ENCODE measurements around the gene TACR2. TPM values are rescaled to one million over a fixed set of nuclear protein-coding genes. Genes with fewer than 3 reads are reported as not detected.

Gene TACR2
- total RNA-seq, result not detected

- peaks cover 0 to under 1% of the 10 kb centered on the region in 2 donors for H3K27me3 Mint-ChIP-seq
- no peaks in the 10 kb centered on the region for H3K36me3 Mint-ChIP-seq
- ATAC-seq (no peak), DNase-seq (ENCODE audit: low spot score) (no peak)
- no peak within 1 kb of the TSS for H3K4me3 Mint-ChIP-seq
- H3K4me1 Mint-ChIP-seq (ENCODE audit: low read depth in 2 of 2), result no peaks in the 10 kb centered on the region
- H3K9me3 Mint-ChIP-seq, result no peaks in the 10 kb centered on the region
- H3K27ac Mint-ChIP-seq, result no peak within 1 kb of the TSS
Measured at GRCh38 chr10:69416695-69417094, at the start of gene TACR2. Gene TACR2 (minus strand): TSS chr10:69416918. CDS start chr10:69416323, 595 bp downstream.

- peak overlapping the region in 1 of 2 donors; percentile 77 for H3K27ac Mint-ChIP-seq
- no peaks in the 10 kb centered on the region for H3K9me3 Mint-ChIP-seq
- H3K36me3 Mint-ChIP-seq, result no peaks in the 10 kb centered on the region
- no peak overlapping the region for H3K4me3 Mint-ChIP-seq
- no peak for DNase-seq (ENCODE audit: low spot score)
- ATAC-seq, result no peak
- peaks cover 14 to 31% of the 10 kb centered on the region in 2 donors for H3K4me1 Mint-ChIP-seq (ENCODE audit: low read depth in 2 of 2)
- H3K27me3 Mint-ChIP-seq, result peaks cover 0 to 7% of the 10 kb centered on the region in 2 donors
Measured at GRCh38 chr10:69466158-69466490, 49.4 kb upstream of the TACR2 start.

GRCh38 chr10:69465457-69466157 lies 48.9 kb upstream of the TACR2 start:
- H3K27ac Mint-ChIP-seq, result peak overlapping the region; percentile 68 to 77
- peak overlapping the region; percentile 55 for H3K4me3 Mint-ChIP-seq
- no peaks in the 10 kb centered on the region for H3K9me3 Mint-ChIP-seq
- DNase-seq (ENCODE audit: low spot score), result no peak
- H3K36me3 Mint-ChIP-seq, result no peaks in the 10 kb centered on the region
- H3K27me3 Mint-ChIP-seq, result peaks cover 0 to 2% of the 10 kb centered on the region in 2 donors
- H3K4me1 Mint-ChIP-seq (ENCODE audit: low read depth in 2 of 2), result peaks cover 14 to 35% of the 10 kb centered on the region in 2 donors
- peak; percentile 65 to 79 for ATAC-seq

- no peaks in the 10 kb centered on the region for H3K36me3 Mint-ChIP-seq
- peak overlapping the region; percentile 68 to 77 for H3K27ac Mint-ChIP-seq
- H3K27me3 Mint-ChIP-seq, result peaks cover 0 to under 1% of the 10 kb centered on the region in 2 donors
- H3K4me3 Mint-ChIP-seq, result peak overlapping the region; percentile 55
- no peaks in the 10 kb centered on the region for H3K9me3 Mint-ChIP-seq
- DNase-seq (ENCODE audit: low spot score) (peak; percentile 73), ATAC-seq (peak; percentile 74 to 81)
- peaks cover 14 to 34% of the 10 kb centered on the region in 2 donors for H3K4me1 Mint-ChIP-seq (ENCODE audit: low read depth in 2 of 2)
Measured at GRCh38 chr10:69464801-69465401, 48.2 kb upstream of the TACR2 start.

- Mint-ChIP-seq H3K27ac (peak overlapping the region; percentile 68 to 77), H3K36me3 (no peaks in the 10 kb centered on the region), H3K4me1 (ENCODE audit: low read depth in 2 of 2) (peaks cover 14 to 34% of the 10 kb centered on the region in 2 donors), H3K27me3 (no peaks in the 10 kb centered on the region), H3K4me3 (no peak overlapping the region), H3K9me3 (no peaks in the 10 kb centered on the region)
- ATAC-seq (no peak), DNase-seq (ENCODE audit: low spot score) (no peak)
Measured at GRCh38 chr10:69464401-69464800, 47.7 kb upstream of the TACR2 start.

- peaks cover 14 to 34% of the 10 kb centered on the region in 2 donors for H3K4me1 Mint-ChIP-seq (ENCODE audit: low read depth in 2 of 2)
- no peaks in the 10 kb centered on the region for H3K9me3 Mint-ChIP-seq
- ATAC-seq, result no peak
- H3K36me3 Mint-ChIP-seq, result no peaks in the 10 kb centered on the region
- no peak for DNase-seq (ENCODE audit: low spot score)
- H3K27me3 Mint-ChIP-seq, result no peaks in the 10 kb centered on the region
- H3K27ac Mint-ChIP-seq, result peak overlapping the region in 1 of 2 donors; percentile 77
- H3K4me3 Mint-ChIP-seq, result no peak overlapping the region
Measured at GRCh38 chr10:69463886-69464285, 47.2 kb upstream of the TACR2 start.

GRCh38 chr10:69461243-69462025 lies 44.7 kb upstream of the TACR2 start:
- no peaks in the 10 kb centered on the region for H3K9me3 Mint-ChIP-seq
- H3K4me1 Mint-ChIP-seq (ENCODE audit: low read depth in 2 of 2), result peaks cover 14 to 34% of the 10 kb centered on the region in 2 donors
- no peak overlapping the region for H3K4me3 Mint-ChIP-seq
- H3K36me3 Mint-ChIP-seq, result no peaks in the 10 kb centered on the region
- no peak overlapping the region for H3K27ac Mint-ChIP-seq
- DNase-seq (ENCODE audit: low spot score) (no peak), ATAC-seq (no peak)
- no peaks in the 10 kb centered on the region for H3K27me3 Mint-ChIP-seq

GRCh38 chr10:69460576-69461242 lies 44.0 kb upstream of the TACR2 start:
- H3K27ac Mint-ChIP-seq, result no peak overlapping the region
- H3K4me3 Mint-ChIP-seq, result no peak overlapping the region
- no peak for ATAC-seq

GRCh38 chr10:69459893-69460575 lies 43.3 kb upstream of the TACR2 start:
- H3K27me3 Mint-ChIP-seq, result no peaks in the 10 kb centered on the region
- DNase-seq (ENCODE audit: low spot score), result no peak
- H3K4me3 Mint-ChIP-seq, result no peak overlapping the region
- no peak for ATAC-seq
- no peaks in the 10 kb centered on the region for H3K36me3 Mint-ChIP-seq
- no peaks in the 10 kb centered on the region for H3K9me3 Mint-ChIP-seq
- H3K27ac Mint-ChIP-seq, result no peak overlapping the region
- H3K4me1 Mint-ChIP-seq (ENCODE audit: low read depth in 2 of 2), result peaks cover 4 to 24% of the 10 kb centered on the region in 2 donors

More at GRCh38 chr10:69460576-69461242, 44.0 kb upstream of the TACR2 start:
- DNase-seq (ENCODE audit: low spot score), result no peak
- Mint-ChIP-seq H3K9me3 (no peaks in the 10 kb centered on the region), H3K4me1 (ENCODE audit: low read depth in 2 of 2) (peaks cover 11 to 28% of the 10 kb centered on the region in 2 donors), H3K27me3 (no peaks in the 10 kb centered on the region), H3K36me3 (no peaks in the 10 kb centered on the region)

GRCh38 chr10:69459101-69459790 lies 42.5 kb upstream of the TACR2 start:
- Mint-ChIP-seq H3K36me3 (no peaks in the 10 kb centered on the region), H3K4me3 (no peak overlapping the region)
- ATAC-seq, result peak in 1 of 2 donors; percentile 5

GRCh38 chr10:69458430-69459100 lies 41.8 kb upstream of the TACR2 start:
- Mint-ChIP-seq H3K27me3 (peaks cover 1 to 2% of the 10 kb centered on the region in 2 donors), H3K4me3 (no peak overlapping the region), H3K9me3 (no peaks in the 10 kb centered on the region), H3K27ac (peak overlapping the region in 1 of 2 donors; percentile 22), H3K36me3 (no peaks in the 10 kb centered on the region), H3K4me1 (ENCODE audit: low read depth in 2 of 2) (peaks cover 0 to 12% of the 10 kb centered on the region in 2 donors)
- ATAC-seq, result no peak
- no peak for DNase-seq (ENCODE audit: low spot score)

More at GRCh38 chr10:69459101-69459790, 42.5 kb upstream of the TACR2 start:
- H3K9me3 Mint-ChIP-seq, result no peaks in the 10 kb centered on the region
- no peaks in the 10 kb centered on the region for H3K27me3 Mint-ChIP-seq
- H3K27ac Mint-ChIP-seq, result peak overlapping the region in 1 of 2 donors; percentile 22
- DNase-seq (ENCODE audit: low spot score), result no peak
- H3K4me1 Mint-ChIP-seq (ENCODE audit: low read depth in 2 of 2), result peaks cover 0 to 18% of the 10 kb centered on the region in 2 donors

GRCh38 chr10:69457771-69458237 lies 41.1 kb upstream of the TACR2 start:
- no peaks in the 10 kb centered on the region for H3K9me3 Mint-ChIP-seq
- peaks cover 6 to 10% of the 10 kb centered on the region in 2 donors for H3K27me3 Mint-ChIP-seq
- H3K36me3 Mint-ChIP-seq, result no peaks in the 10 kb centered on the region
- no peak for DNase-seq (ENCODE audit: low spot score)
- ATAC-seq, result no peak
- peaks cover 0 to 10% of the 10 kb centered on the region in 2 donors for H3K4me1 Mint-ChIP-seq (ENCODE audit: low read depth in 2 of 2)
- H3K27ac Mint-ChIP-seq, result no peak overlapping the region
- no peak overlapping the region for H3K4me3 Mint-ChIP-seq

Measured in natural killer cell treated with Interleukin-12 subunit alpha and Interleukin-12 subunit beta and Interleukin-15 and Interleukin-18, amount 100 ng/mL, for 72 hours (primary cell).